GM04503 (cell line): ENCODE data around the gene RGS3.

Experiments
- DNase-seq: peaks from one replicate; pipeline ENCODE4 v3.0.0-alpha.2; 2012; ENCODE audit warnings: low read depth

The RGS3 gene

DNA sequence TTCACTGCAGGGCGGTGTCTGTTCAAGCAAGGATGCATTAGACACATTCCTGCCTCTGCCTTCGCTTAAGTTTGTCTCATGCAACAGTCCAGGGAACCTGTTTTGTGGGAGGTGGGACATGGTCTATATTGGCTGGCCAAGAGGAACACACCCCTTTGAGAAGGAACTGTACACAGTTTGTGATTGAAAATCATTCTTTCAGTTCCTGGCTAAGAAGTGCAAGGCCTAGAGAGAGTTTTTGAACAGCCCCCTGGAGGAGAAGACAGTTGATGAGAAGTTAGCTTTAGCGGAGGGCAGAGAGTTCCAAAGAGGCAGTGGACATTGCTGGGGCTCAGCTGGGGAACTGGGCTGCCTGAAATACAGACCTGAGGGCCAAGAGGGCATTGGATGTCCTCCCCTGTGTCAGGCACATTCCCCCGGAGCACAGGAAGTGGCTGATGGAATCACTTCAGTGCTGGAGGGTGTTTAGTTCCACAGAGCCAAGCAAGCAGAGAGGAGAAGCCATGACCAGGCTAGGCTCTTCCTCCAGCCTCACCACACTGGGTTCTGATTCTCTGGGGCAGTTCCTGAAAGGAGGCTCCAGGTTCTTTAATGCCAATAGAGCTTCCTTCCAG lies 66.6 kb downstream of the RGS3 start:
- DNase-seq, result no peak

DNA sequence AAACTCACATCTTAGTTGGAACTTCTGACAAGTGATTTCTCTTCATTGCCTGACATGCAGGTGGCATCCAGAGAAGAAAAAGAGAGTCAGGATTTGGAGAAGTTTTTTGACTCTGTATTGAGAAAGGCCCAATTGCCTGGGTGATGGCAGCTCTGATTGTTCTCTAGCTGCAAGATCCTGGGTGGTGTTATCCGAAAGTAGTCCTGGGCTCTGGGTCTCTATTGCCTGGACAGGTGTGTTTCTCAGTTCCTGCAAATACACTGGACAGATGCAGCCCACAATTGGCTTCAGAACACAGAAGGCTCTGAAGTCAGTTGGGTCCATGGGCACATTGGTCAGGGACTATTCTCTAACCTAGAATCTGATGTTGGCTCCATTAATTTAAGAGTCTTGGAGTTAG lies 67.4 kb downstream of the RGS3 start:
- DNase-seq, result no peak

DNA sequence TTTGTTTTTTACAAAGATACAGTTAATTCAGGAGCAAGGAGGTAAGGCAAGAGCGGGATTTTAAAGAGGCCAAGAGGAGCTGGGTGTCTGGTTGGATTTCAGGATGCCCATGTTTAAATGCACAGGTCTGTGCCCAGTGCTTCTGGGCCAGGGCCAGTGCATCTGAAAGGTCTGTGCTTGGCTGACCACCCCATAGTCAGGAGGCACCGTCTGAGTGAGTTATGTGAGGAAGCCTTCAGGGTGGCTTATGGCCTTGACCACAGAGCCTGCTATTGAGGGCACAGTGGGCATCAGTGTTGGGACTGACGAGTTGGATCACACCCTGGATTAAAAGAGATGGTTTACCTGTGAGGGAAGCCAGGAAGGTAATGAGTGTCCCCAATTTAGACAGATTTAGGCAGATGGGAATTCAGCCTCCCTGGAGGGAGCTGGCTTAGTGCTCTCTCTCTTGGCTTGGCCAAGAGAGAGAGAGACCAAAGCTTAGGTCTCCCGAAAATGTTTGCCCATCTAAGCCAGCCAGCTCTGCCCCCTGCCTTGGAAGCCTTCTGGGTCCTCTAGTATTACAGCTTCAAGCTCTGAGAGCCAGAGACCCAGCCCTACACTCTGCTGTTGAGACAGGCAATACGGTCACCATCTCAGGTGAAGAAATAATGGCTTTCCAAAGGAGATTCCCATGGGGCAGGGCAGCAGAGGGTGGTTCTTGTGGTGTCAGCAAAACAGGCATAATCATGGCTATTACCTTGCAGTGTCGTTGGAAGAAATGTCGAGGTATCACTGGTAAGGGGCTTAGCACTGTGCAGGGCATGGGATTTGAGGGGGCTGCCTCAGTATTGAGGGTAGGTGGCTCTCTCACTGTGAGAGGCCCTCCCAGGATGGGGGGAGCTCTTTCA lies 68.6 kb downstream of the RGS3 start:
- DNase-seq, result no peak

DNA sequence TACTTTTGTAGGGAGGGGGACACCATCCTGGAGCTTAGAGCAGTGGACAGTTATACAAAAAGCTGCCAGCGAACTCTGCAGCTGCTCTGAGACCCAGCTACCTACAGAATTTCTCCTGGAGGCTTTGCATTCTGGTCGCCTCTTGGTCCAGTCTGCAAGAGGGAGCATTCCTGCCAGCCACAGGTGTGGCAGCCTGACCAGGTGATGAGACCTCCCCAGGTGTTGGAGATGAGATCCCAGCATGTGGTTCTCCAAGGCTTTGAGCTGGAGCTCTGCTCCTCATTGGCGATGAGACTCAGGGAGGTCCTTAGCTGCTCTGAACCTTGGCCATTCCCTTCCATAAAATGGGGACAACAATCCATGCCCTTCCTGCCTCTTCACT lies 69.3 kb downstream of the RGS3 start:
- DNase-seq, result no peak

DNA sequence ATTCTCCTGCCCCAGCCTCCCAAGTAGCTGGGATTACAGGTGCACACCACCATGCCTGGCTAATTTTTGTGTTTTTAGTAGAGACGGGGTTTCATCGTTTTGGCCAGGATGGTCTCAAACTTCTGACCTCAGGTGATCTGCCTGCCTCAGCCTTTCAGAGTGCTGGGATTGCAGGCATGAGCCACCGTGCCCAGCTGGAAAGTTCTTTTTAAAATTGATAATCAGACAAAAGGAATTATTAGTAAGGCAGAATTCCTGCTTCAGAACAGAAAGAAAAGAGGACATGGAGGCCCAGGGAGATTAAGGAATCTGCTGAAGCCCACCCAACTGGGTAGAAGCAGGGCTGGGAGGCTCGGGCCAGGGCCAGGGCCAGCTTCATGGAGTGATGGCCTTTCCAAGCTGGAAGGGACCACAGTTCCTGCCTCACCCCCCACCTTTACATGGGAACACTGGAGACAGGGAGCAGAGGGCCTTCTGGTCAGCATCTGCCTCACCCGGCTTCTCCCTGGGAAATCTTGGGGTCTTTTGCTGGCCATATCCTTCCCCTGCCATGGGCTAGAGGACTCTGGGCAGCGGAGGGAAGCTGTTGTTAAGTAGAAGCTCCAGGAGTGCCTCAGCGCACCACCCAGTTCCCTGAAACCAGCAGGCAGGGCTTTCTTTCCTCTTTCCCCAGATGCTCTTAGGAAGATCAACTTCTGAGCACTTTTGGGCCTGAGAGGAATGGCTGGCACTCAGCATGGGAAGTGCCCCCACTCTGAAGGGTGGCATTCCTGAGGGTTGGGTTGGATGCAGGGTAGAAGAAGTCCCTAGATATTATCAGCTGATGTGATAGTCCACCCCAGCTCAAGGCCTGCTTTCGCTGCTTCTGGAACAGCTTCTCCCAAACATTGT lies 70.1 kb downstream of the RGS3 start:
- no peak for DNase-seq

DNA sequence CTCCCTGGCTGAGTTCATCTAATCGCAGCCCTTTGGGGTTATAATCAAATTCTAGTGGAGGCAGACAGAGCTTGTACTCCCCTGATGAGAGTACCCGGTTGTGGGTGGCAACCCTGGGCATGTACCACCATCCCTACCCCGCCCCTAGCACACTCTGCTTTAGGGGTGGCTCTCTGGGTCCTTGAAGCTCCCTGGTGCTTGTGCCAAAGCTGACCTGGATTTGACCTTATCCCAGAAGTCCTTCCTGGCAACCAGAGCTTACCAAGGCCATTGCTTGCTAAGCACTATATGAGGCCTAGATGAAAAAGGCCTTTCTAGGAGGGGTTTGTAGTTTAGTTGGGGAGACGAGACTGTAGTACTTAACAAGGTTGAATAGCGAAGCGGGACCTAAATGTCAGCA lies 72.2 kb downstream of the RGS3 start:
- no peak for DNase-seq

DNA sequence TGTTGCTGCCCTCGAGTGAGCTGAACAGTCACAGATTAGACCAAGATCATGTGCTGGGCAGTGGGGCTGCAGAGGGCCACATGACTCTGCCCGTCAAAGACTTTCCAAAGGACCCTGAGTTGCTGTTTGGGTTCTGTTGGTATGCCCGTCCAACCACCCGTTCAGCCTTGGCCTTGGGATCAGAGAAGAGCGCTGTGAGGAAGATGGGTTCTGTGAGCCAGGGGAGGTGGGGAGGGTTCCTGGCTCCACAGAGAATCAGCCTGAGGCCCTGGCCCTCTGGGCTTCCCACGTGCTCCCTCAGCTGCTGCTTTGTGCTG lies 72.6 kb downstream of the RGS3 start:
- DNase-seq, result no peak

DNA sequence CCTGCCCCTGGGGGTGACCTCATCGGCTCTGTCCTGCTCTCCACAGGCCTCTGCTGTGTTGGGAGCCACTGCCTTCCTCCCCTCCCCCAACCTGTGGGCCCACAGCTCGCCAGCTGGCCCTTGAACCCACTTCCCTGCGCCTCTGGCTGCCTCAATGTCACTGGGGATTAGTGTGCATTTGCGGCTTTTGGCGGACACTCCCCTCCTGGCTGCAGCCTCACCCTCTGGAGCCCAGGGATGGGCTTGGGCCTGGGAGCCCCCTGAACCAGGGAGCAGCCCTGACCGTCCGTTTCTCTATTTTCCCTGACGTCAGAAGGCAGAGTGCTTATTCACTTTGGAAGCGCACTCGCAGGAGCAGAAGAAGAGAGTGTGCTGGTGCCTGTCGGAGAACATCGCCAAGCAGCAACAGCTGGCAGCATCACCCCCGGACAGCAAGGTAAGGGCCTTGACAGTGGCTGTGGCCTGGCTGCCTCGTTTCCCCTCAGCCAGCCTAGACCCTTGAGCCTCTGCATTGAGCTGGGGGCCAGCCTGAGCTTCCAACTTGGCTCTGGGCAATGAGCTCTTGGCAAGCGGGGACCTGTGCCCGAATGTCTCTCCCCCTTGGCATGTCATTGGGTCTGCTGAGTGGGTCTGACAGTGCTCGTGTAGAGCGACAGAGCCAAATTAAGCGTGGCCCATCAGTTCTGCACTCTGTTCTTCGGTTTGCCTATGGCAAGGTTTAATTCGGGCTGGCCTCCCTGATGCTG lies 73.1 kb downstream of the RGS3 start:
- DNase-seq, result no peak

DNA sequence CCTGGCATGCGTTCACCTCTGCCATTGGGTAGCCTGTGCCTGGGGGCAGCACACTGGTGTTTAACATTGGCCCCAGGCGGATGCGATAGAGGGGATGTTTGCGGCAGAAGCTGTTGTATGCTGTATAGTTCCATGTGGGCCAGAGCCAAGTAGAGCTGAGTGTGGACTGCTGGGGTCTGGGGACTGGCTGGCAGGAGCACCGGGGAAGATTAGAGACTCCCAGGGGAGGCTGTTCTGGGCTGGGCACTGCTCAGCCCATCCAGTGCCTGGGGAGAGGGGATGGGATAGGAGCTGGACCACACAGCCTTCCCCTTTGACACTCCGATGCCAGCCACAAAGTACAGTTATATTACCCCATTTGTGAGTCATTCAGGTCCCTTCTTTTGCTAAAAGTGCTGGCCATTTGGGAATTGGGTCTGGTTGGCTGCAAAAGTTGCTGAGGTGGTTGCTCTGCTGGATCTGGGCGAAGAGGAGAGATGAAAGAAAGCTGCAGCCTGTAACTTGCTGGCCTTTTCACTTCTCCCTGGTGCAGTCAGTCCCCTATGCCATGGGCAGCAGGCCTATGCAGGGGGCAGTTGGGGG lies 73.8 kb downstream of the RGS3 start:
- DNase-seq, result no peak

DNA sequence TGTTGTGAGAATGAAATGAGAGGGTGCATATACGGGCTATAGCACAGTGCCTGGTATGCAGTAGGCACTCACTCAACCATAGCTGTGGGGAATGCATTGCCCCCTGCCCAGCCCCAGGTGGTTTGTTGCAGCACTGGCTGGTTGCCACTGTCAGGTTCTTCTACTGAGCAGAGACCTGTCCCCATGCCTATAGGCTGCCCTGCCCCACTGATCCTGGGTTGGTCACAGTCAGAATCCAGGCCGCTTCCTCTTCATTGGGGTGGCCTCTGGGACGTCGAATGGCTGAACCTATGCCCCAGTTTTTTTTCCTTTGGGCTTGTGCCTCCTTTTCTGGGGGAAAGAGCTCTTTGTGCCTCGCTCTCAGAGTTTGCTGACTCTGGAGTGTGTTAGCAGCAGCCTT lies 74.6 kb downstream of the RGS3 start:
- DNase-seq, result no peak

DNA sequence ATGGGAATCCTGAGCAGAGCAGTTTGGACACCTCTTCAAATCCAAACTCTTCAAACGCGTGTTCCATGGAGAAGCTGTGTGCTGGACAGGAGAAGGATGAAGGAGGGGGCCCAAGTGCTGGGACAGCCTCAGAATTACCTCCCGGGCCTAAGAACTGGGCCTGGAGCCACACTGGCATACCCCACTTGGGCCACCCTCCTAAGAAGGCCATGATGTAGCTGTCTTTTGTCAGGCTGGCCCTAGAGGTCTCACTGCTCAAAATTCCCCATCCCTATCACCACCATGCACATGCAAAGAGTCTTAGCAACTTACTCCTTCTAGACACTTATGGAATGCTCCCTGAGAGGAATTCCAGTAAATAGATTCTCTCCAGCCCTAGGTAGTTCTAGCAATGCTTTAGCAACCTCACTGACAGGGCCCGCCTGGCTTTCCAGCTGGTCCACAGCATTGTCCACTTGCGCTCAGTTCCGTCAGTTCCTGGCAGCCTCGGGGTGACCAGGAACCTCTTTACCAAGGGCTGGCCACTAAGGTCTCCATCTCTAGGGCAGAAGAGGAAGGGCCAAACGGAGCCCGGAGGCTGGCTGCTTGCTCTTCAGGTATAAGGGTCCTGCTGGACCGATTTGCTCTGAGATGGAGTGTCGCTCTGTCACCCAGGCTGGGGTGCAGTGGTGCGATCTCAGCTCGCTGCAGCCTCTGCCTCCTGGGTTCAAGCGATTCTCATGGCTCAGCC lies 75.3 kb downstream of the RGS3 start:
- no peak for DNase-seq

DNA sequence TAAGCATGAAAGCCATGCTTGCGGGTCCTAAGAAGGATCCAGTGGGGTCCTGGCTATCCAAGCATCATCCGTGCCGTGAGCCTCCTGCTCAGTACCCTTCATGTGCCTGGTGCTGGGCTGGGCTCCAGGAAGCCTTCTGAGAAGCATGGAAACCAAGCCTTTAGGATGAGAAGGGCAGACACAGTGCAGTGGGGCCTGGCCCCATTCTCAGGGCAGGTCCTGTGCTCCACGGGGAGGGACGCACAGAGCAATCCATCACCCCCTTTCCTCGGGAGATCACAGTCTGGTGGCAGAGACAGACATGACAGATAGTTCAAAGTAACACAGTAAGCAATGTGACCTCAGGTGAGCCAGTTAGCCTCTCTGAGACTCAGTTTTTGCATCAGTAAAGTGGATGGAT lies 76.9 kb downstream of the RGS3 start:
- DNase-seq, result no peak

DNA sequence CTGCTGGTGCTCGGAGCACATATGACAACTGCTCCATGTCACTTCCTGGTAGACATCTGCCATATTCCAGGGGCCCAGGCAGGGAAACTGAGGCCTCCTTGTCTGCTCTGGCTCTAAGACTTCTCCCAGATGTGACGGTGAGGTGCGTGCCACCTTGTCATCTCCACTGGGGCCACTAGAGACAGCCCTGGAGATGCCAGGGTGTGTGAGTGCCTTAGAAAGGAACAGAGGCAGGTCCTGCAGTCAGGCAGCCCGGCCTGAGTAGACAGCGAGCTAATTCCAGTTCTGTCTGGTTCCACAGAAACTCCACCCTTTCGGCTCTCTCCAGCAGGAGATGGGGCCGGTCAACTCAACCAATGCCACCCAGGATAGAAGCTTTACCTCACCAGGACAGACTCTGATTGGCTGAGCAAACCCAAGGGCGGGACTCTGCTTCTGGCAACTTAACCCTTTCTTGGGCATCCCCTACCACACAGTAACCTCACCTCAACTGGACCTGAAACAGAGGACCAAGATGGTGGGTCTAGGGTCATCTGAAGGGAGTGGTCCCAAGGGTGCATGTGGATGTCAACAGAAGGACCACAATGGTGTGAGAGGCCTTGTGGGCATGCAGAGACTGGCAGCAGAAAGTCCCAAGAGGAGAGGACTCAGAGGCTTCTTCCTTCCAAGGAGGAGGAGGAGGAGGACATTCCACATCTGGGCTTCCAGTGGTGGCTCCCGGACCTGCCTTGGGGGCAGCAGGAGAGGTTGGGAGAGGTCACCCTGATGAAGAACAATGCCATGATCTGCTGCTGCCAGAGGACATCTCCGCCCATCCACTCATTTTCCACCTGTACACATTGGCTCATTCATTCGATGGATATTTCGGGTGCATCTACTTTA lies 77.7 kb downstream of the RGS3 start:
- DNase-seq, result no peak

DNA sequence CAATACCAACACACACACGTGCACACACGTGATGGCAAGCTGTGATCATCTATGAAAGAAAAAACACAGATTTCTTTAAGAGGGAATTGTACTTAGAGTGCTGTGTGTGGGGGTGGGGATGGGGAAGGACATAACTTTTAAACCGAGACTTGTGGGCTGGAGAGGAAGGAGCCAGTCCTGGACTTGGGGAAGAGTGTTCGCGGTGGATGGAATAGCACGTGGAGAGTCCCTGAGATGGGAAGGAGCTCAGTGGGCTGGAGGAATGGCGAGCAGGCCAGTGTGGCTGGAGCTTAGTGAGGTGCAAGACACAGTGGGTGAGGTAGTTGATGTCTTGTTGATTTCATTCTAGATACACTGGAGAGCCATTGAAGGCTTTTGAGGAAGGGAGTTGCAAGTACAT lies 78.5 kb downstream of the RGS3 start:
- no peak for DNase-seq

DNA sequence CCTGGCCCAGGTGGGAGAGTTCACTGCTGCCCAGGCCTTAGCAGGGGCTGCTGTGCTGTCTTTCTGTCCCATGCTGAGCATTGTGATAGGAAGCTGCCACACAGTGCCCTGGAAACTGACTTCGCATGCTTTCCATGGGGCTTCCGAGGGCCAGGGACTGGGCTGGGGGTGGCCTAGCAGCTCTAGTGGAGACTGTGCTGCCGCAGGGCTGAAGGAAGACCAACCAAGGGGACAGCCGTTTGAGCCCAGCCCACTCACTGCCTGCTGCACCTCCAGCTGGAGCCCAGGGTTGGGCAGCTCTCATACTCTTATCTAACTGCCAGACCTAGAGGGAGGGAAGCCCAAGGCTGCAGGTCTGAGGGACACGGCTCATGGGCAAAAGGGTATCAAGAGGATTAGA lies 79.2 kb downstream of the RGS3 start:
- no peak for DNase-seq

DNA sequence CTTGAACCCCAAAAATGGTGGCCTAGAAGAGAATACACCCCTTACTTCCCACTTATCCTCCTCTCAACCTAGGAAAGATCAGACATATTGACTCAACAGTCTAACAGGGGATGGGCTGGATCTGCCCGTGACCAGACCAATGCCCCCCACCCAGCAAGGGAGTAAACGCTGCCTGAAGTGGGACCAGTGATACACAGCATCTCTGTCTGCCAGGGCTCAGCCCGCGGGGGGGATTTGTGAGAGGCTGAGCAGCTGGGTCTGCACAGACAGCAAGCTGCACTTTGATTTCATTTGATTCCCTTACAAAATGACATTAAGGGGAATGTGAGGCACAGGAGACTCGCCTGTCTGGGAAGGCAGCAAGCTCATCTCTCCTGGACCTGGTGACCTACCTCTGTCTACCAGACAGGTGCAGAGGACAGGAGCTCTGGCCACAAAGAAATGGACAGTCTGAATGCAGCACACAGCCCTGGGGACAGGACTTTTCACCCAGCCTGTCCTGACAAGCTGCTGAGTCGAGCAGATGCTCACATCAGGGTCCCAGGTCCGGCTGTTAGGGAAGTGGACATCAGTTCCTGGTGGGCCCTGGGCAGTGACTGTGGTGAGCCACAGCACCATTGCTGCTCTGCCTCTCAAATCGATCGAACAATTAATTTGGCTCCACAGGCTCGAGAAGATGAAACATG lies 79.9 kb downstream of the RGS3 start:
- no peak for DNase-seq

DNA sequence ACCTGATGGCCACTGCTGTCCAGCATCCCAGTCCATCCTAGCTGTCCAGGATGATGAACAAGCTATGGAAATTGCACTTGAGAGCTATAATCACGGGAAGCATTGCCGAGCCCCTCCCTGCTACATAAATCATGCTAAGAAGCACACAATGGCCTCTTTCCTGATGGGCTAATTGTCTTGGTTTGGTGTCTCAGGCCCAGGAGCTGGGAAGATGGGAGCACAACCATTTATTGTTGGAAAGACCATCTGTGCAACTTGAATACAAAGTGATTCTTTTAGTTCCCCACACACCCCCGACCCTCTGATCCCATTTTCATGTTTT lies 80.4 kb downstream of the RGS3 start:
- no peak for DNase-seq

DNA sequence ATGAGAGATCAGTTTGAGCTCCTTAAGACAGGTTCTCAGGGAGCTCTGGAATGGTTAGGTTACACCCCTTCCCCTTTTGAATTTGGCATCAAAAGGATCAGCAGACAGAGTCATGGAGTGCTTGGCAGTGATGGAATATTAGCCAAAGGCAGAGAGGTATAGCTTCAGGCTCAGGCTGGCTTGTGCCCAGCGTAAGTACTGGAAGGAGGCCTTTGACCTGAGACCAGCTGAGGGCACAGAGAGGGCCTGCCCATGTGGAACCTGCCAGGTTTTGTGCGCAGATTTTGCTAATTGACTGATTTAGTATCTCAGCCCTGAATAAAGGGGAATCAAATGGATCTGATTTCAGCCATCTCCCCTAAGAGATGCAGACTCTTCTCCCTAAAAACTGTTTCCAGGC lies 81.5 kb downstream of the RGS3 start:
- no peak for DNase-seq

DNA sequence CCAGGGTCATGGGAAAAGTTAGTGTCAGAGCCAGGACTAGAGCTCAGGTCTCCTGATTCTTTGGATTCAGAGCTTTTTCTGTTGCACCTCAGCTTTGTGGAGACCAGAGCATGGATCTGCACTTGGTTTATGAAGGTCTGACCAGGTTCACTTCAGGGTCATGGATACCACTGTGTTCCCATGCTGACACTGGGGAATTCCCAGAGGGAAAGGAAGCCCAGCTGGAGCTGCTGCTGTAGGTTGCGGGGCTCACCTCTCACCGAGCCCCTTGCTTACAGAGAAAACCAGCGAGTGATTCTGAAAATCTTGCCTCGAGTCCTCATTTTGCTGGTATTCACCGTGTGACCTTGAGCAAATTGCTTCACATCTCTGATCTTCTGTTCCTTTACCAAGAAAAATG lies 83.0 kb downstream of the RGS3 start:
- DNase-seq, result no peak

DNA sequence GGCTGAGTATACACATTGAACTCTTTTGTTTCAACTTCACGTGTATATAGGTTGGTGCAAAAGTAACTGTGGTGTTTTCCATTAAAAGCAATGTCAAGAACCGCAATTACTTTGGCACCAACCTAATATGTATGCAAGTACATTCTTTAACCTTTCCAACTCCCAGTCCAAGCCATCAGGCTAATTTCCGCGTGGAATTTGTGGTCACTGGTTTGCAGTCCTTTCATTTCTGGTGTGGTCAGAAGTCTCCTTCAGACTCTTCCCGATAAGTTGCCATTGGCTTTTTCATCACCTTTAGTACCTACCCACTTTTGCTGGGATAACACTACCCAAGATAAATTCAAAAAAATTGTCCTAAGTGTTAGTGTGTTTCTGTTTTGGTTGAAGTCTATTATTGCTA lies 84.0 kb downstream of the RGS3 start:
- no peak for DNase-seq
